CMK (cell line): ENCODE measurements around the gene NEU4.
"Not testable (repeated sequence)": the region's sequence is repeated elsewhere in the genome, so short reads cannot be mapped to it uniquely, and the experiment has no call there.

Experiments used
- DNase-seq: peaks from one replicate; pipeline ENCODE4 v3.0.0-alpha.2; 2010; ENCODE audit warnings: low read depth

Gene NEU4

DNA sequence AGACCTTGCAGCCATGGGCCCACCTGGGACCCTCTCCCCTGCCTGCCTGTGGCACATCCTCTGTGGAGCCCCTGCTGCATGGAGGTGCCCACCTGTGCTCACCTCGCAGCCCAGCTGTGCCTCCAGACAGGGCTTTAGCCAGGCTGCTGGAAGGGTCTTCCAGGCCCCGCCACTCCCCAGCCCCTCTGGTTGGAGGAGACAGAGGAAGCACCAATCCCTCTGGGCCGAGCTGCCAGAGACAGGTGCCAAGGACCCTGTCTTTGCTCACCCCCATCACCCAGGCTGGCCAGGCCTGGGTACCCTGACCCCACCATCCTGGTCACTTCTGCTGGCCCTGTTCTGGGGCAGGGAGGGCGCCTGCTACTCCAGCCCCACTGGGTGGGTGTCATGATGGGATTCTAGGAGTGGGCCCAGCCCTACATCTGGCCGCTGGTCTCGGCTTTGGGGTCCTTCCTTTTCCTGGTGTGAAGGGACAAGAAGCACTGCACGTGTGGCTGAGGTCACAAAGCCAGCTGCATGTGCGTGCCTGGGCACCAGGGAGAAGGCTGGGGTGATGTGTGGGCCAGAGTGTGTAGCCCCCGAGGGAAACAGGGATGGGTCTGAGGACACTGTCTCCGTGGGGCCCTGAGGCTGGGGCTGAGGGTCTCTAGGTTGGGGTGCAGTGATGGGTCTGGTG lies 9.3 kb upstream of the NEU4 start:
- no peak for DNase-seq

DNA sequence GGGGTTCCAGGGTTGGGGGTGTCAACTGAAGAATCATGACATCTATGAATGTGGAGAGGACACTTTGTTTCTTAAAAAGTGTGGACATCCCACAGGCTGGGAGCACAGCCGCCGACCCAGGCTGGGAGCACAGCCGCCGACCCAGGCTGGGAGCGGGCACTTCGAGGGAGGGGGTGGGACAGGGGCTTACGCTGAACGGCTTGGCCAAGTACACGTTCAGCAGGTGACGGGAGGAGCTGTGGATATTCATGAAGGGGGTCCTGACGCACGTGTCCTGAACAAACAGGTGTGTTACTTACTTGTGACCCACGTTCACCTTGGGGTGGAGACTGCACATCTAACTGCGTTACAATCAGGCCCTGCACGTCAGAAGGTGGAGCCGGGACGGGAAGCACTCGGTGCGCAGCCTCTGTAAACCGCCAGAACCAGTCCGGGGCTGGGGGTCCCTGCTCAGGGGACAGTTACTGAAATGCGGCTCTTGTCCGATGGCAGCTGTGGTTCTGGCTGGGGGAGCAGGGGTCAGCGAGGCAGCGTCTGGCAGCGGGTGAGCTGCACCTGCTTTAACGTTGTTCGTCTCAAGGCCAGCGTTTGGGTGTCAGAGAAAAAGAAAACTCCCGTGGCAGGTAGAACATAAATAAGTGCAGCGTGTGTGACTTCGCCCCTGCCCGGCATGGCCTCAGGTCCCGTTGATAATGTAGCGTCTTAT lies 8.6 kb upstream of the NEU4 start:
- DNase-seq, result not testable (repeated sequence)

DNA sequence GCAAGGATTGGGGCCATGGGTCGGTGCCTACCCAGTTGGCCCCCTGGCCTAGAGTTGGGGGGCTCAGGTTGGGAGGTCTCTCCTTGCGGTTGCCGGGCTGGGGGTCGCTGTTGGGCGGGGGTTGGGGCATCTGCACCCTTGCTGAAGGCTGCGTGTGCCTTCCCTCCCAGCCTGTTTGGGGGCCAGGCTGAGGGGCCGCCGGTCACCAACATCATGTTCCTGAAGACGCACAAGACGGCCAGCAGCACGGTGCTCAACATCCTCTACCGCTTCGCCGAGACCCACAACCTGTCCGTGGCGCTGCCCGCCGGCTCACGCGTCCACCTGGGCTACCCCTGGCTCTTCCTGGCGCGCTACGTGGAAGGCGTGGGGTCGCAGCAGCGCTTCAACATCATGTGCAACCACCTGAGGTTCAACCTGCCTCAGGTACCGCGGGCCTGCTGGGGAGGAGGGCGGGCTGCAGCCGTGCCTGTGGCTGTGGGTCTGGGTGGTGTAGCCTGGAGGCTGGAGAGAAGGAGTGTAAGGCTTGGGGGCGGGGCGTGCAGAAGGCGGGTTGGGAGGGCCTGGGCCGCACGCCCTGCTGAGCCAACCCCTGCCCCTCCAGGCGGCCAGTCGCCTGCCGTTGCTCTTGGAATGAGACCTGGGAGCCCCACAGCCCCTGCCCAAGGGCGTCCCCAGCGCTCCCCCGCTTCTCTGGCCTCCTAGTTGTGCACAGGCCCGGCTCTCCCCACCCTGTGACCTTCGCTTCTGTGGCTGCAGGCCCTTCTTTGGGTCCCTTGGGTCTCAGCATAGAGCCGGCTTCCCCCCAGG lies 7.2 kb upstream of the NEU4 start:
- no peak for DNase-seq

DNA sequence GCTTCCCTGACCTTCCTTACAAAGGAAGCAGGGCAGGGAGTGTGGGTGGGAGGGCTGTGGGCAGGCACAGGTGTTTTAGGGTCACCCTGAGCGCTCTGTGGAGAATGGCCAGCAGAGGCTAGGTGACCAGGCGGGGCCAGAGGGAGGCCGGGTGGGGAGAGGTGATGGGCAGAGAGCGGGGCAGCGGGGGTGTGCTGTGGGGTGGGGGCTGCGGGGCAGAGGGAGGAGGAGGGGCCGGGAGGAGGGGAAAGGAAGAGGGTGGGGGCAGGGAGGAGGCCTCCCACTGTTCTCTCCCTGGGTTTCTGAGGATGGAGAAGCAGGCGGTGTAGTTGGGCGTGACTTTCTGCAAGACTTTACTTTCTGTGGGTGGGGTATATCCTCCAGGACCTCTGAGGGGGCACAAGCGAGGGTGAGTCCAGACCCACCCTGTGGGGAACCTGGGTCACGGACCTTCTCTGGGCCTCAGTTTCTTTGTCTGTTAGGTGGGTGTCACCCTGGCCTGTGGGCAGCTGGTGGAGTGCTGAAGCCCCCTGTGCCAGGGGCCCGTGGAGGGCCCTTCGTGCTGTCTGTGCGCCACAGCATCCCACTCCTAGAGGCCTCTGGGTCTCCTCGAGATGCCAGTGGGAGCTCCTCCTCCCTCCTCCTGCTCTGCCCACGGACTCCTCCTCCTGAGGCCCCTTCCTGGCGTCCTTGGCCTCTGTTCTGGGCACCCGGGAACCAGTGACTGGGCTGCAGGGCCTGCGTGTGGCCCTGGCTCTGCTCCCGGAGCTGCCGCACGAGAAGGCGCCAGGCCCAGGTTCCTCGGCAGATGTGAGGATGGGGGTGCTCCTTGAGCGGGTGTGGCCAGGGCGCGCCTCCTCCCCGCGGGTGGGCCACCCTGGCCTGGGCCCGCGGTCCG lies 6.3 kb upstream of the NEU4 start:
- DNase-seq, result no peak

DNA sequence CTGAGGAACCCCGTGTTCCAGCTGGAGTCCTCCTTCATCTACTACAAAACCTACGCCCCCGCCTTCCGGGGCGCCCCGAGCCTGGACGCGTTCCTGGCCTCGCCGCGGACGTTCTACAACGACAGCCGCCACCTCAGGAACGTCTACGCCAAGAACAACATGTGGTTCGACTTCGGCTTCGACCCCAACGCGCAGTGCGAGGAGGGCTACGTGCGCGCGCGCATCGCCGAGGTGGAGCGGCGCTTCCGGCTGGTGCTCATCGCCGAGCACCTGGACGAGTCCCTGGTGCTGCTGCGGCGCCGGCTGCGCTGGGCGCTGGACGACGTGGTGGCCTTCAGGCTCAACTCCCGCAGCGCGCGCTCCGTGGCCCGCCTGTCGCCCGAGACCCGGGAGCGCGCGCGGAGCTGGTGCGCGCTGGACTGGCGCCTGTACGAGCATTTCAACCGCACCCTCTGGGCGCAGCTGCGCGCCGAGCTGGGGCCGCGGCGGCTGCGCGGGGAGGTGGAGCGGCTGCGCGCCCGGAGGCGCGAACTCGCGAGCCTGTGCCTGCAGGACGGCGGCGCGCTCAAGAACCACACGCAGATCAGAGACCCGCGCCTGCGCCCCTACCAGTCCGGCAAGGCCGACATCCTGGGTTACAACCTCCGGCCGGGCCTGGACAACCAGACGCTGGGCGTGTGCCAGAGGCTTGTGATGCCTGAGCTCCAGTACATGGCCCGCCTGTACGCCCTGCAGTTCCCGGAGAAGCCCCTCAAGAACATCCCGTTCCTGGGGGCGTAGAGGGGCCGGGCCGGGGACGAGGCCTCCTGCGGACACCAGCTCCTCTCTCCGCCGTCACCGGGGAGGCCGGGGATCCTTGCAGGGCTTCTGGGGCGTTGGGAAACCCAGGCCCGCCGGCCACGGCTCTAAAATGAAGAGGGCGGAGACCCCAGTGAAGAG lies 5.3 kb upstream of the NEU4 start:
- peak; percentile 44 for DNase-seq

DNA sequence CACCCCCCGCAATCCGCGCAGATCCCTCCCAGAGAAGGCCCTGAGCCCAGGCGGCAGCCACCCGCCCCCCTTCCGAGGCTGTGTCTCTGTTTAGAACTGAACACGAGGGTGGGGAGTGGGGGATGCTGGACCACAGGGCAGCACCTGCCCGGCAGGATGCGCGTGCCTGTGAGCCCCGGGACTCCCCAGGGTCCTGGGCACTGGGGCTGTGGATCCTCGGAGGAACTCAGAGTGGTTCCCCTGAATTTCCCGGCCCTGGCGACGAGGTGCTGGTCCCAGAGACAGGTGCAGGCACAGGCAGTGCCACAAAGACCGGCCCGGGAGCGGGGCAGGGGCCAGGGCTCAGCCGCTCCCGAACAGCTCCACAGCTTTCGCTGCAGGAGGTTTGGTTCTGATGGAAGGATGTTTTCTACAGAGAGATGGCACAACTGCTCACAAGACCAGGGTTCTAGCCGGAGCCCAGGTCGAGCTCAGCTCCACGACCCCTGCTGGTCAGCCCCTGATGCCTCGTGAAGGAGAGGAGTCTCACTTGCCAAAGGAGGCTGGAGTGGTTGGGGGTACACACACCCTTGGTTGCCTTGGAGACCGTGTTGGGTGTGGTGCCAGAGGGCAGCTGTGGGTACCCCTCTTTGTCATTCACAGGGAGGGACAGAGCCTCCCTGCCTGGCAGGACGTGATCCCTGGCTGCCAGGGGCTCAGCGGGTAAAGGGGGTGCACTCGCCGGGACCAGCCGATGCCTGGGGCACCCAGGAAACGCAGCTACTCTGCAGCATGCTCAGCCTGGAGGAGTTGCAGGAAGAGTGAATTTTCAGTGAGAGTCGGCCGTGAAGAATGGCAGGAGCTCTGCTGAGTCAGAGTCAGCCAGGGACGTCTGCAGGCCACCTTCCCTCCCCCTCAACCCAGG lies 4.4 kb upstream of the NEU4 start:
- DNase-seq, result peak; percentile 75

DNA sequence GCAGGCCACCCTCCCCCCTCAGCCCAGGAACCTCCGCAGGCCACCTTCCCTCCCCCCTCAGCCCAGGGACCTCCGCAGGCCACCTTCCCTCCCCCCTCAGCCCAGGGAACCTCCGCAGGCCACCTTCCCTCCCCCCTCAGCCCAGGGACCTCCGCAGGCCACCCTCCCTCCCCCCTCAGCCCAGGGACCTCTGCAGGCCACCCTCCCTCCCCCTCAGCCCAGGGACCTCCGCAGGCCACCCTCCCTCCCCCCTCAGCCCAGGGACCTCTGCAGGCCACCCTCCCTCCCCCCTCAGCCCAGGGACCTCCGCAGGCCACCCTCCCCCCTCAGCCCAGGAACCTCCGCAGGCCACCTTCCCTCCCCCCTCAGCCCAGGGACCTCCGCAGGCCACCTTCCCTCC lies 2.8 kb upstream of the NEU4 start:
- not testable (repeated sequence) for DNase-seq

DNA sequence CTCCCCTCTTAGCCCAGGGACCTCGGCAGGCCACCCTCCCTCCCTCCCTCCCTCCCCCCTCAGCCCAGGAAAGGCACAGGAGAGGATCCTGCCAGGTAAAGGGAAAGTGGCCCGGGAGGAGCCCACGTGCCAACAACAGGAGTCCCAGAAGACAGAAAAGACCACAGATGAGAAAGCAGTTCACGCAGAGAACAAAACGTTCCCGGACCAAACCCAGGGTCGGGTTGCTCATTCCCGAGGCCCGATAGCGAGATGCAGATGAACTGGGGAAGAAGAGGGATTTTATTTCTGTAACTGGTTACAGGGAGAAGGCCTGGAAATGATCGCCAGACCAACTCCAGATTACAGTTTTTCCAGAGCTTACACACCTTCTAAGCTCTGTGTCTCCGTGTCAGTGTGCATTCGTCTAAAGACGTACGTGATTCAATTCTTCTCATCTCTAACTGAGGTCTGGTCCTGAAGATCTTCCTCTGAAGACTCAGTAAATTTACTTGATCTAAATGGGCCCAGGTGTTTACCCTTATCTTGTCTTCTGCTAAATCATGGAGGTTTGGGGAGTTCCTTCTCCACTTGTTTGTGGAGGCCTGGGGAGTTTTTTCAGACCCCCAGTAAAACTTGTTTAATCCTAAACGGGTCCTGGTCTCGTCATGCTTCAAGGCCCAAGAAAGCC lies 807 bp upstream of the NEU4 start:
- DNase-seq, result no peak

DNA sequence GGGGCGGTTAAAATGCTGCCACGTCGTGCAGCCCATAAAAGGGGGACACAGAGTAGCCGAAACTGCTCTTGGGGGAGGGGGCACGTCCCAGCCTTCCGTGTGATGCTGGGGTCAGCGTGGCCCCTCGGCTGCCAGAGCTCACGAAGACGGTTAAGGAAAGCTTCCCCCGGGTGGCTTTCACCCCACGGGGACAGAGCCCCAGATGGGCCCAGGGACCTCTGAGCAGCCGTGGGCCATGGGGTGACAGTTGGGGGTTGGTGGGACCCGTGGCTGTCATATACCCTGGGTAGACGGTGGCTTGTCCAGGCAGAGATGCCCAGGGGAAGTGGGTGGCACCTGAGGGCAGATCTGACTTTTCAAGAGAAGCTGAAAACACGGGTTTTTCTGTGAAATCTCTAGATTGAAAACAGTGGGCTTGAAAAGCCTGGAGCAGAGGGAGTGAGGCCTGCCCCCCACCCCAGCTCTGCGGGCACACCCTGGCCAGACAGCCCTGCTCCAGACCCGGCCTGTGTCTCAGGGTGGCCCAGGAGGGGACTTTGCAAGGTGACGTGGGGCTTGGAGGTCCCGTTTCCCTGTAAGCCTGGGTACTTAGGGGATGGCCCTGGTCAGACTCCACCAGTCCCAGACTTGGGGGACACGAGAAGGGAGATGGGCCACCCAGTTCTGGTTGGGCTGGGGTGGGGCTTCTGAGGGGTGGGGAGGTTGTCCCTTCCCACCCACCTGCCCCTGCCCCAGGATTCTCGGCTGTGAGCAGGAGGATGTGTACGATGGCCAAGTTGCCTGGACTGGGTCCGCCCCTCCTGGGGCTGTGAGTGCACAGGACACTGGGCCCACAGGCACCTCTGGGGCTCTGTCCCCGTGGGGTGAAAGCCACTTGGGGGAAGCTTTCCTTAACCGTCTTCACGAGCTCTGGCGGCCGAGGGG lies 652 bp downstream of the NEU4 start:
- no peak for DNase-seq

DNA sequence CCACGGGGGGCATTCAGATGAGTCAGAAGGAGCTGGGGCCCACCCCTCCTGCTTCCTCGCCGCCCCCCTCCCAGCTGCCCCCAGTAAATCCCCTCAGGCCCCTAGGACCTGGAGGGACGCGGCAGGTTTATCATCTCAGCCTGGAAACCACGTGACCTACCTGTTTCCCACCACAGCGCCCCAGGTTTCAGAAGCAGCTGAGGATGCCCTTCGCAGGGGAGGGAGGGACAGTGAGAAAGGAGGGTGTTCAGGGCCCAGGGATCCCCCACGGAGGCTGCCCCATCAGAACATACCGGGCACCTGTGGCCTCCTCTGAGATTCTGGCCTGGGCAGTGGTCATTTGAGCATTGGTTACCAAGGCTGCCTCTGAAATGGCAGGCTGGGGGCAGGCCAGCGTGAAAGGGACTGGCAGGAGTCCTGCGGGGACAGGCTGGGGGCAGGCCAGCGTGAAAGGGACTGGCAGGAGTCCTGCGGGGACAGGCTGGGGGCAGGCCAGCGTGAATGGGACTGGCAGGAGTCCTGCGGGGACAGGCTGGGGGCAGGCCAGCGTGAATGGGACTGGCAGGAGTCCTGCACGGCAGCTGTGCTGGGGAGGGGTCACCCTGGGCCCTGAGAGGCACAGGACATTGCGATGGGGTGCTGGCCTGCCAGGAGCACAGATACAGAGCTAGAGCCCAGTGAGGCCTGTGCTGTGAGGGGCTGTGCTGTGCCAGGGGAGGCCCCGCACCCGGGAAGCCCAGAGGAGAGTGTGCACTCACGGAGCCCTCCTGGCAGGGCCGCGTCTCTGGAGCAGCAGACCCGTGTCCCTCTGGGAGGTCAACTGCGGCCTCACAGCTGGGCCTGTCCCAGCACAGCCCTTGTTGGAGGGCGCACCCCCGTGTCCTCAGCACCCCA lies 1.6 kb downstream of the NEU4 start:
- no peak for DNase-seq

DNA sequence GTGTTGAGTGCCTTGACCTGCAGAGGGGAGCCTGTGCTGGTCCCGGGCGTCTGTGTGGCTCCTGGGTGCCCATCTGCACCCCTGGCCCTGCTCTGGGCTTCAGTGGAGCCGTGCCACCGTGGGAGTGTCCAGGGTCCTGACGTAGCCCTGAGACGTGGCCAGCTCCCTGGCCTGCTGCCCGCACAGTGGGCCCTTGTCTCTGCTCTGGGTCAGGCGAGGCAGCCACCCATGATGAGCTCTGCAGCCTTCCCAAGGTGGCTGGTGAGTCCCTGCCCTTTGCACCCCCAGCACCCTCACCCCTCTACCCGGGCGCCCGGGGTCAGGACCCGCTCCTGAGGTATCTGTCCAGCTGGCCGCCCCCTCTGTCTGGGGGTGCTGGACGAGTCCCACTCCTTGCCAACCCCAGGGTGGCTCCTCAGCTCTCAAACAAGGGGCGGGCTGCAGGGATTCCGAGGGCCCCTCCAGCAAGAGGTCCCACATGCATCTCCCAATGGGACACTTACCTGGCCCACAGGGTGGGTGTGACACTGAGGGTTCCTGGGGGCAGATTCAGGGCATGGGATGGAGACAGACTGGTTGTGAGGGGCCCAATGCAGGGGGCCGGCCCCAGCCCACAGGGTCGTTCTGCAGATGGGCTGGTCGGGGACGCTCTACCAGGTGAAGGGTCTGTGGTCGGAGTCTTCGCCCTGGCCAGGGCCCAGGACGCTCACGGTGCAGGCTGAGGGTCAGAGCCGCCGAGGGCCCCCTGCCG lies 2.4 kb downstream of the NEU4 start:
- DNase-seq, result no peak

DNA sequence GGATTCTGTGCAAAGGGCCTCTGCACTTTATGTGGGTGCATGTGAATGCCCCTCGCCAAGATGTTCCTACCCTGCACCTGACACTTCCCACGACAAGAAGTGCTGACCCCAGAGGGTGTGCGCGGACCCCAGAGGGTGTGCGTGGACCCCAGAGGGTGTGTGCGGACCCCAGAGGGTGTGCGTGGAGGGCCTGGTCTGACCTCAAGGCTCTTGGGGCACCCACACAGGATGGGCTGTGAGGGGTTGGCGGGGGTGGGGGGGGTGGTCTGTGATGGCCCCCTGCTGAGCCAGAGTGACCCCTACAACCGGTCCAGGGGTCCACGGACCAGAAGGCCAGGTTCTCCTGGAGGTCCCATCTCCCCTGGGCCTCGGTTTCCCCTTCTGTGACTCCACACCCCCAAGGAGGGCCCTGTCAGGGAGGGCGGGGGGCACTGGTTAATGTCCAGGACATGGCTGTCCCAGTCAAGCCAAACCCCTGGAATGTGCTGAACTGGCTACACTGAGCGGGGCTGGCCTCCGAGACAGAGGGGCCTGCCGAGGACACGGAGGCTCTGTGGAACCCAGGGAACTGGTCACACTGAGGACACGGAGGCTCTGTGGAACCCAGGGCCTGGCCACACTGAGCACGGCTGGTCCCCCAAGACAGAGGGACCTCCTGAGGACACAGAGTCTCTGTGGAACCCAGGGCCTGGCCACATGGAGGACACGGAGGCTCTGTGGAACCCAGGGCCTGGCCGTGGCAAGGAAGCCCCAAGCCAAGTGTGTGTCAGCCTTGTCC lies 3.1 kb downstream of the NEU4 start:
- DNase-seq, result no peak

DNA sequence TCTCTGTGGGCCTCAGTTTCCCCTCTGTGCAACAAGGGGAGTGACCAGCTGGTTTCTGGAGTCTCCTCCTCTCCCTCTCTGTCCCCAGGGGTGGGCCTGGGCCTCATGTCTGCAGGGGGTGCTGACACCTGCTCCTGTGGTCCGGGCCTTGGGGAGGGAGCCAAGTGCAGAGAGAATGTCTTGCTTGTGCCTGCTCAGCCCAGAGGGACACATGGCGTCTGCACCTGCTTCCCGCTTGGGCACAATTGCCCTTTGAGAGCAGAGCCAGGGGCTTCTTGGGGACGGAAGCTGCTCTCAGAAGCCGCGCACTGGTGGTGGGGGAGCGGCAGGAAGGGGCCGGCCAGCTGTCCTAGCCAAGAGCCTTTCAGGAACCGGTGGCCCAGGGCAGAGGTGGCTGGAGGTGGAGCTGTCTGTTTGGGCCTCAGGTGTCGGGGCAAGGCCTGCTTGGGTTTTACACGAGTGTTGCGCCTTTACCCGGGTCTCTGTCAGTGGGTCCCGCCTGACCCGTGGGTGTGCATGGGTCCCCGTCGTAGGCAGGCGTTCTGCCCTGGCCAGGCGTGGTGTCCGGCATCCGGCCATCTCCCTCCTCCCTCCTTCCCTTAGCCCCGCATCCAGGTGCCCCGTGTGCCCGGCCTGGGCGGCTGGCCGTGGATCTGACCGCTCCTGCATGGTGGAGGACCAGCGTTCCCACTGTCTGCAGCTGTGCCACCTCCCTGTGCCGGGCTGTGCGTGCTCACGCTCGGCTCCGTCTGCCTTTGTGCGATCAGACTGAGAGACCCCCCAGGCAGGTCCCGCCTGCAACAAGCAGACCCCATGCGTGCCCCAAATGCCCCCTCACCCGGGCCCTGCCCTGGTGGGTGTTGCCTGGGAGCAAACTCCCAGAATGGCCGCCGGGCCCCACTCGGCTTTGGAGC lies 4.0 kb downstream of the NEU4 start:
- DNase-seq, result no peak

DNA sequence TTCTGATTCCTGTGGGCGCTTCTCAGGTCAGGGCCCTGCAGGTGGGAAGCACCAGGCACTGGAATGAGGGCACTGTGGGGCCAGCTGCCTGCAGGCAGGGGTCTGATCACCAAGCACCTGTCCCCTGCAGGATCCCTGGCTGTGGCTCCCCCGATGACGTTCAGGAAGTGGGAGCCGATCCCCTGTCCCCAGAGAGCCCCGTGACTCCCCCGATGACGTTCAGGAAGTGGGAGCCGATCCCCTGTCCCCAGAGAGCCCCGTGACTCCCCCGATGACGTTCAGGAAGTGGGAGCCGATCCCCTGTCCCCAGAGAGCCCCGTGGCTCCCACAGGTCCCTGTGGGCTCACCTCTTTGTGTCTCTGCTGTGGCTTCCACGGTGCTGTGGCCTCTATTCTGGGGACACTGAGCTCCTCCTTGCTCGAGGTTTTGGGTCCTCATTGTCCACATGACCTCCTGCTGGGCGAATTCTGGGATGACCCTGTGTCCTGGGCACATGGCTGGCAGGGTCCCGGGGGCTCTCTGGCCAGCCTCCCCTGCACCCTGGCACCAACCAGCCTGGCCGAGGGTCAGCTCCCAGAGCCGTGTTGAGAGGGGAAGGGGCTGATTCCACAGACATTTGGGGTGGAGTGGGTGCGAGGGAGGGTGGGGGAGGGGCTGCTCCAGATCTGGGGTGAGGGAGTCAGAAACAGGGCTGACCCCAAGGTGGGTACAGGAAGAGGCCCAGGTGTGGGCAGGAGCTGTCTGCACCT lies 4.8 kb downstream of the NEU4 start:
- DNase-seq, result no peak
